Measurements from ENCODE around the gene ARVCF.

The ARVCF gene

GRCh38 chr22:19986410-19987341 lies 29.9 kb downstream of the ARVCF start (continued):
- TF ChIP-seq ZBTB48 (tag by site-specific recombination; IDR thresholded peaks at IDR 0.05) = peak; percentile 42; the same call in 1 of the 2 replicates
- TF ChIP-seq ZXDB (tag by site-specific recombination; IDR thresholded peaks at IDR 0.05) = peak; percentile 68
- TF ChIP-seq, protein P1, sequence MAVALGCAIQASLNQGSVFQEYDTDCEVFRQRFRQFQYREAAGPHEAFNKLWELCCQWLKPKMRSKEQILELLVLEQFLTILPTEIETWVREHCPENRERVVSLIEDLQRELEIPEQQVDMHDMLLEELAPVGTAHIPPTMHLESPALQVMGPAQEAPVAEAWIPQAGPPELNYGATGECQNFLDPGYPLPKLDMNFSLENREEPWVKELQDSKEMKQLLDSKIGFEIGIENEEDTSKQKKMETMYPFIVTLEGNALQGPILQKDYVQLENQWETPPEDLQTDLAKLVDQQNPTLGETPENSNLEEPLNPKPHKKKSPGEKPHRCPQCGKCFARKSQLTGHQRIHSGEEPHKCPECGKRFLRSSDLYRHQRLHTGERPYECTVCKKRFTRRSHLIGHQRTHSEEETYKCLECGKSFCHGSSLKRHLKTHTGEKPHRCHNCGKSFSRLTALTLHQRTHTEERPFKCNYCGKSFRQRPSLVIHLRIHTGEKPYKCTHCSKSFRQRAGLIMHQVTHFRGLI (tag by site-specific recombination; IDR thresholded peaks at IDR 0.05) = peak; percentile 53; the same call in 1 of the 2 replicates
- 0 out of 2 replicates have a peak, but pooled peaks have one; percentile 44 for TF ChIP-seq ZFHX2 (tag by site-specific recombination; conservative IDR thresholded peaks at IDR 0.05)
- TF ChIP-seq, protein P2, sequence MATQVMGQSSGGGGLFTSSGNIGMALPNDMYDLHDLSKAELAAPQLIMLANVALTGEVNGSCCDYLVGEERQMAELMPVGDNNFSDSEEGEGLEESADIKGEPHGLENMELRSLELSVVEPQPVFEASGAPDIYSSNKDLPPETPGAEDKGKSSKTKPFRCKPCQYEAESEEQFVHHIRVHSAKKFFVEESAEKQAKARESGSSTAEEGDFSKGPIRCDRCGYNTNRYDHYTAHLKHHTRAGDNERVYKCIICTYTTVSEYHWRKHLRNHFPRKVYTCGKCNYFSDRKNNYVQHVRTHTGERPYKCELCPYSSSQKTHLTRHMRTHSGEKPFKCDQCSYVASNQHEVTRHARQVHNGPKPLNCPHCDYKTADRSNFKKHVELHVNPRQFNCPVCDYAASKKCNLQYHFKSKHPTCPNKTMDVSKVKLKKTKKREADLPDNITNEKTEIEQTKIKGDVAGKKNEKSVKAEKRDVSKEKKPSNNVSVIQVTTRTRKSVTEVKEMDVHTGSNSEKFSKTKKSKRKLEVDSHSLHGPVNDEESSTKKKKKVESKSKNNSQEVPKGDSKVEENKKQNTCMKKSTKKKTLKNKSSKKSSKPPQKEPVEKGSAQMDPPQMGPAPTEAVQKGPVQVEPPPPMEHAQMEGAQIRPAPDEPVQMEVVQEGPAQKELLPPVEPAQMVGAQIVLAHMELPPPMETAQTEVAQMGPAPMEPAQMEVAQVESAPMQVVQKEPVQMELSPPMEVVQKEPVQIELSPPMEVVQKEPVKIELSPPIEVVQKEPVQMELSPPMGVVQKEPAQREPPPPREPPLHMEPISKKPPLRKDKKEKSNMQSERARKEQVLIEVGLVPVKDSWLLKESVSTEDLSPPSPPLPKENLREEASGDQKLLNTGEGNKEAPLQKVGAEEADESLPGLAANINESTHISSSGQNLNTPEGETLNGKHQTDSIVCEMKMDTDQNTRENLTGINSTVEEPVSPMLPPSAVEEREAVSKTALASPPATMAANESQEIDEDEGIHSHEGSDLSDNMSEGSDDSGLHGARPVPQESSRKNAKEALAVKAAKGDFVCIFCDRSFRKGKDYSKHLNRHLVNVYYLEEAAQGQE (tag by site-specific recombination; IDR thresholded peaks at IDR 0.05) = peak; percentile 70
- no peak for TF ChIP-seq ZNF416 (tag by site-specific recombination; IDR thresholded peaks at IDR 0.05)
- TF ChIP-seq MEIS1 (CRISPR knock-in tag; IDR thresholded peaks at IDR 0.05; ENCODE audit: borderline replicate concordance) = no peak
- TF ChIP-seq ZNF777 (tag by site-specific recombination; IDR thresholded peaks at IDR 0.05; ENCODE audit: borderline replicate concordance) = no peak
- TF ChIP-seq ZNF624 (tag by site-specific recombination; IDR thresholded peaks at IDR 0.05) = no peak
- TF ChIP-seq BCL11B (tag by site-specific recombination; IDR thresholded peaks at IDR 0.05; ENCODE audit: low read depth) = peak; percentile 73; the same call in 1 of the 2 replicates
- TF ChIP-seq ZBTB7A (tag by site-specific recombination; IDR thresholded peaks at IDR 0.05; ENCODE audit: low read depth) = peak; percentile 70; the same call in 1 of the 2 replicates
- TF ChIP-seq ZNF76 (tag by site-specific recombination; IDR thresholded peaks at IDR 0.05; ENCODE audit: borderline replicate concordance, low read depth) = peak; percentile 27; the same call in 1 of the 2 replicates
- TF ChIP-seq SCRT2 (tag by site-specific recombination; IDR thresholded peaks at IDR 0.05) = no peak
- TF ChIP-seq ZNF23 (tag by site-specific recombination; IDR thresholded peaks at IDR 0.05; ENCODE audit: borderline replicate concordance) = no peak
- peak; percentile 71 for TF ChIP-seq SP3 (tag by site-specific recombination; IDR thresholded peaks at IDR 0.05)
- TF ChIP-seq ZNF785 (tag by site-specific recombination; IDR thresholded peaks at IDR 0.05) = peak; percentile 17; the same call in 1 of the 2 replicates
- TF ChIP-seq ZBTB20 (tag by site-specific recombination; IDR thresholded peaks at IDR 0.05) = peak; percentile 83
- peak; percentile 83 for TF ChIP-seq ZEB2 (tag by site-specific recombination; IDR thresholded peaks at IDR 0.05)
- peak; percentile 63 for TF ChIP-seq ZBTB17 (tag by site-specific recombination; IDR thresholded peaks at IDR 0.05)
- TF ChIP-seq ZNF350 (tag by site-specific recombination; IDR thresholded peaks at IDR 0.05) = no peak
- TF ChIP-seq KLF10 (tag by site-specific recombination; IDR thresholded peaks at IDR 0.05) = peak; percentile 60; the same call in 1 of the 2 replicates
- TF ChIP-seq ZNF366 (tag by site-specific recombination; conservative IDR thresholded peaks at IDR 0.05) = peak; percentile 89
- peak; percentile 78 for TF ChIP-seq SP2 (tag by site-specific recombination; IDR thresholded peaks at IDR 0.05)
- TF ChIP-seq ZSCAN23 (tag by site-specific recombination; IDR thresholded peaks at IDR 0.05) = no peak
- TF ChIP-seq SP7 (tag by site-specific recombination; IDR thresholded peaks at IDR 0.05) = peak; percentile 52; the same call in 1 of the 2 replicates
- TF ChIP-seq ZNF600 (tag by site-specific recombination; IDR thresholded peaks at IDR 0.05) = peak; percentile 71
- TF ChIP-seq, protein P3, sequence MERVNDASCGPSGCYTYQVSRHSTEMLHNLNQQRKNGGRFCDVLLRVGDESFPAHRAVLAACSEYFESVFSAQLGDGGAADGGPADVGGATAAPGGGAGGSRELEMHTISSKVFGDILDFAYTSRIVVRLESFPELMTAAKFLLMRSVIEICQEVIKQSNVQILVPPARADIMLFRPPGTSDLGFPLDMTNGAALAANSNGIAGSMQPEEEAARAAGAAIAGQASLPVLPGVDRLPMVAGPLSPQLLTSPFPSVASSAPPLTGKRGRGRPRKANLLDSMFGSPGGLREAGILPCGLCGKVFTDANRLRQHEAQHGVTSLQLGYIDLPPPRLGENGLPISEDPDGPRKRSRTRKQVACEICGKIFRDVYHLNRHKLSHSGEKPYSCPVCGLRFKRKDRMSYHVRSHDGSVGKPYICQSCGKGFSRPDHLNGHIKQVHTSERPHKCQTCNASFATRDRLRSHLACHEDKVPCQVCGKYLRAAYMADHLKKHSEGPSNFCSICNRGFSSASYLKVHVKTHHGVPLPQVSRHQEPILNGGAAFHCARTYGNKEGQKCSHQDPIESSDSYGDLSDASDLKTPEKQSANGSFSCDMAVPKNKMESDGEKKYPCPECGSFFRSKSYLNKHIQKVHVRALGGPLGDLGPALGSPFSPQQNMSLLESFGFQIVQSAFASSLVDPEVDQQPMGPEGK (tag by site-specific recombination; IDR thresholded peaks at IDR 0.05) = peak; percentile 86
- no peak for TF ChIP-seq ZNF530 (tag by site-specific recombination; IDR thresholded peaks at IDR 0.05; ENCODE audit: low read depth)
- no peak for TF ChIP-seq ZNF132 (tag by site-specific recombination; IDR thresholded peaks at IDR 0.05; ENCODE audit: borderline replicate concordance)
- TF ChIP-seq, protein P4, sequence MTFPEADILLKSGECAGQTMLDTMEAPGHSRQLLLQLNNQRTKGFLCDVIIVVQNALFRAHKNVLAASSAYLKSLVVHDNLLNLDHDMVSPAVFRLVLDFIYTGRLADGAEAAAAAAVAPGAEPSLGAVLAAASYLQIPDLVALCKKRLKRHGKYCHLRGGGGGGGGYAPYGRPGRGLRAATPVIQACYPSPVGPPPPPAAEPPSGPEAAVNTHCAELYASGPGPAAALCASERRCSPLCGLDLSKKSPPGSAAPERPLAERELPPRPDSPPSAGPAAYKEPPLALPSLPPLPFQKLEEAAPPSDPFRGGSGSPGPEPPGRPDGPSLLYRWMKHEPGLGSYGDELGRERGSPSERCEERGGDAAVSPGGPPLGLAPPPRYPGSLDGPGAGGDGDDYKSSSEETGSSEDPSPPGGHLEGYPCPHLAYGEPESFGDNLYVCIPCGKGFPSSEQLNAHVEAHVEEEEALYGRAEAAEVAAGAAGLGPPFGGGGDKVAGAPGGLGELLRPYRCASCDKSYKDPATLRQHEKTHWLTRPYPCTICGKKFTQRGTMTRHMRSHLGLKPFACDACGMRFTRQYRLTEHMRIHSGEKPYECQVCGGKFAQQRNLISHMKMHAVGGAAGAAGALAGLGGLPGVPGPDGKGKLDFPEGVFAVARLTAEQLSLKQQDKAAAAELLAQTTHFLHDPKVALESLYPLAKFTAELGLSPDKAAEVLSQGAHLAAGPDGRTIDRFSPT (tag by site-specific recombination; IDR thresholded peaks at IDR 0.05) = peak; percentile 66; the same call in 1 of the 2 replicates
